ENCODE data around the gene CARF. TPM values are rescaled to one million over a fixed set of nuclear protein-coding genes. Genes with fewer than 3 reads are reported as not detected.

Gene CARF
- 1.9 and 3.5 TPM in 2 replicates for total RNA-seq

GRCh38 chr2:202911512-202912341, at the start of gene CARF, which contains the start of gene WDR12:
TSS of gene CARF (plus strand) at chr2:202912275. CDS start at chr2:202941903, 29,628 bp downstream.
TSS of gene WDR12 (minus strand) at chr2:202911673. CDS start at chr2:202911476, 197 bp downstream.

DNA sequence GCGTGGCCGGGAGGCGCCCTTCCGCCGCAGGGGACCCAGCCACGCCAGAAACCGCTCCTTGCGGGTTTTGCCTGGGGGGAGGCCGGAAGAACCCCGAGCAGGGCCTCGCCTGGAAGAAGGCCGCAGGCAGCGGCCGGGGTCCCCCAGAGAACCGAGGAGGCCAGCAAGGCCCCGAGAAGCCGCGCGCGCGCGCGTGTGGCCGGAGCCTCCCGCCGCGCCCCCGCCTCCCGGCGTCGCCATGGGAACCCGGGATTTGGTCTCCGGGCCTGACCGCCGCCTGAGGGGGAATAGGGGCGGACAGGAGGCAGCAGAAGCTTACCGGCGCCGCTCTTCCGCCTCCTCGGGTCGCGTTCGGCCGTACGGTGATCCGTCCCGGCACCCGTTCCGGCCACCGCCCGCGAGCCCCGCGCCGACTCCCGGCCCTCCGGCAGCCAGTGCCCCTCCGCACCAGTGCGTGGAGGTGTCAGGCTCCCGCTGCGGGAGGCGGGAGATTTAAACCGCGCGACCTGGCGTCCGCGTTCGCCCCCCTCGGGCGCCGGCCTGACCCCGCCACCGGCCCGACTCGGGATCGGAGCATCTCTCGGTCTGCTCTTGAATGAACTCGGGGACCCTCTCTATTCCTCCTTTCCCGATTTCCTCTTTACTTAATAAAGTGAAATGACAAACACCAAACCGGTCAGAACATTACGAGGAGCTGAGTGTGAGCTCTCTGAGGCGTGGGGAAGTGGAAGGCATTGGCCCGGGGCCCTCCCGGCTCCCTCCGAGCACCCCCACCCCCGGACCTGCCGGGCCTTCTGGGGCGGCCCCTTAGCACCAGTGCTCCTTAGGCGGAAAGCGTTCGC, 40.6 kb upstream of the CARF start, which contains the start of gene ICA1L:
TSS of gene ICA1L (minus strand) at position 467 of the 842 bp plus-strand sequence. CDS start 42,757 bp downstream, outside the sequence.

DNA sequence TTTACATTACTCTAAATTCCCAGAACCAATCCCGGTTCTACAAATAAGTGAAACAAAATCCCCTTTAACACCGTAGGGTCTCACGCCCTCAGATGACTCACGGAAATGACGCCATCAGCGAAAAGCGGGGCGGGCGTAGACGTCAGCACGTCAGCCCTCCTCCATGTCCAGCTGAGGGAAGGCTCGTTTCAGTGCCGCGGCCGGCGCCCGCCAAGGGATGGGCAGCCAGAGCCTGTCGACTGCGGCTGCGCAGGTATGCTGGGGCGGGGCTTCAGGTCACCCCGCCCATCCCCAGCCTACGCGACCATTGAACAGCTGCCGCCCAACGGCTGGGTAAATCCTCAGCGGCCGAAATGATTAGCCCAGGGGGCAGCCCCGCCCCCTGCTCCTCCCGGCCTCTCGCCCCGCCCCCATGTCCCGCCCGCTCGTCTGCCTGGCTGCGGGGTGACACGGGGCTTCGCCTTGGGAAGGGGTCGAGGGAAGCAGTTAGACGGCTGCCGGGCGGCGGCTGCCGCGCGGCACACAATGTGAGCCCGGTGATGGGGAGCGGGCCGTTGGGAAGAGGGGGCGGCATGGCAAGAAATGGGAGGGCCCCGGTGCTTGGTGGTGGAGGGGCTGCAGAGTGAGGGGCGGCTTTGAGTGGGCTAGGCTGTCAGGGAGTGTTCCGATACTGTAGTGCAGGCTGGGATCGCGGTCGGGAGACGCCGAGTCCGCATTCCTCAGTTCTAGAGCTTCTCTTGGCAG, 102.6 kb downstream of the CARF start, which contains the start of gene NBEAL1:
TSS of gene NBEAL1 (plus strand) at position 420 of the 744 bp plus-strand sequence. CDS start 1,510 bp downstream, outside the sequence.

Other genes starting within 250 kb of the CARF start
- 1.5 and 1.9 TPM in 2 replicates for gene ICA1L, start 40.5 kb upstream of the CARF start, total RNA-seq
- gene WDR12, start 602 bp upstream of the CARF start, total RNA-seq: 18.5 and 45.4 TPM in 2 replicates
- 14.1 and 56.3 TPM in 2 replicates for gene NBEAL1, start 102.6 kb downstream of the CARF start, total RNA-seq

Data from bladder microvascular endothelial cell (primary cell).